ENCODE data around the gene MAT2A. TPM values are rescaled to one million over a fixed set of nuclear protein-coding genes. Genes with fewer than 3 reads are reported as not detected.
A peak's percentile ranks its signal among the peaks of the same experiment; 100 is the strongest.

MAT2A gene
- polyA plus RNA-seq, 1 donor (not counting 4 experiments of a cell fraction or from before 2014, with no cell fraction given): 353 TPM

DNA sequence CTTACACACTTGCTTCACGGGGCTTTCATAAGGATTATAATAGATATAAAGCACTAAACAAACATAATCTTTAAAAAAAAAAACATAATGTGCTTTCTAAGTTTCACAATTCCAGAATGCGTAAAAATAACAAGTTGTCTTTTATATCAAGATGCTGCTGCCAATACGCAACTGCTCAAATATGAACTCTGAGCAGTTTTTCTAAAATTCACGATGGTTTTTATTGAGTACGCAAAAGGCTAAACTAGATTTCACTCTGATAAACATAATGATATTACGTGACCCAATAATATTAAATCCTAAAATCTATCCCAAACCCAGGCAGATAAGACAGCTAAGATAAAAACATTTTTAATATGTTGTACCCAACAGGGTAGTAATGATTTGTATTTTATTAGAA, 24.6 kb upstream of the MAT2A start:
- Histone ChIP-seq H3K4me3 (ENCODE audit: control insufficient read depth in 2 of 3, extremely low read depth in 1 of 3, insufficient read depth in 2 of 3, low read depth in 1 of 3, low read length in 3 of 3) (no peak overlapping the region), H3K27me3 (ENCODE audit: control insufficient read depth, extremely low read depth, insufficient read depth, low read length) (no peaks in the 10 kb centered on the region), H3K4me2 (ENCODE audit: control insufficient read depth, extremely low read depth, insufficient read depth, low read depth, low read length) (no peak overlapping the region), H3K9me3 (ENCODE audit: control insufficient read depth, low read depth, low read length) (no peaks in the 10 kb centered on the region), H3K27ac (ENCODE audit: control insufficient read depth, insufficient read depth, low read length) (no peak overlapping the region), H3K79me2 (ENCODE audit: control insufficient read depth, insufficient read depth, low read length) (no peaks in the 10 kb centered on the region), H3K36me3 (ENCODE audit: control insufficient read depth in 2 of 2, extremely low read depth in 1 of 2, insufficient read depth in 2 of 2, low read length in 2 of 2) (no peaks in the 10 kb centered on the region), H3K9ac (ENCODE audit: control insufficient read depth, extremely low read depth, insufficient read depth, low read length) (no peak overlapping the region), H3K9me1 (ENCODE audit: control insufficient read depth, extremely low read depth, insufficient read depth, low read length) (no peaks in the 10 kb centered on the region), H3K4me1 (ENCODE audit: control insufficient read depth, extremely low read depth, insufficient read depth, low read length) (no peaks in the 10 kb centered on the region), H2AFZ (ENCODE audit: control insufficient read depth, low read length) (no peak overlapping the region), H4K20me1 (ENCODE audit: control insufficient read depth, extremely low read depth, insufficient read depth, low read length) (no peaks in the 10 kb centered on the region)
- FAIRE-seq (no peak), DNase-seq (ENCODE audit: low read depth, low spot score) (no peak)
- dilution Hi-C loops (cut with MboI; ENCODE audit: extremely low pct_ligation_motif_present, low sequenced_read_pairs): no loop called here
- TF ChIP-seq, protein P1, sequence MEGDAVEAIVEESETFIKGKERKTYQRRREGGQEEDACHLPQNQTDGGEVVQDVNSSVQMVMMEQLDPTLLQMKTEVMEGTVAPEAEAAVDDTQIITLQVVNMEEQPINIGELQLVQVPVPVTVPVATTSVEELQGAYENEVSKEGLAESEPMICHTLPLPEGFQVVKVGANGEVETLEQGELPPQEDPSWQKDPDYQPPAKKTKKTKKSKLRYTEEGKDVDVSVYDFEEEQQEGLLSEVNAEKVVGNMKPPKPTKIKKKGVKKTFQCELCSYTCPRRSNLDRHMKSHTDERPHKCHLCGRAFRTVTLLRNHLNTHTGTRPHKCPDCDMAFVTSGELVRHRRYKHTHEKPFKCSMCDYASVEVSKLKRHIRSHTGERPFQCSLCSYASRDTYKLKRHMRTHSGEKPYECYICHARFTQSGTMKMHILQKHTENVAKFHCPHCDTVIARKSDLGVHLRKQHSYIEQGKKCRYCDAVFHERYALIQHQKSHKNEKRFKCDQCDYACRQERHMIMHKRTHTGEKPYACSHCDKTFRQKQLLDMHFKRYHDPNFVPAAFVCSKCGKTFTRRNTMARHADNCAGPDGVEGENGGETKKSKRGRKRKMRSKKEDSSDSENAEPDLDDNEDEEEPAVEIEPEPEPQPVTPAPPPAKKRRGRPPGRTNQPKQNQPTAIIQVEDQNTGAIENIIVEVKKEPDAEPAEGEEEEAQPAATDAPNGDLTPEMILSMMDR (optimal IDR thresholded peaks at IDR 0.05 in 1 of 3, IDR thresholded peaks at IDR 0.05 in 1 of 3, conservative IDR thresholded peaks at IDR 0.05 in 1 of 3; ENCODE audit: extremely low read depth in 1 of 3, insufficient read depth in 2 of 3, low read length in 3 of 3): no peak
- no peak for TF ChIP-seq EZH2 (IDR thresholded peaks at IDR 0.05; ENCODE audit: low read length)

DNA sequence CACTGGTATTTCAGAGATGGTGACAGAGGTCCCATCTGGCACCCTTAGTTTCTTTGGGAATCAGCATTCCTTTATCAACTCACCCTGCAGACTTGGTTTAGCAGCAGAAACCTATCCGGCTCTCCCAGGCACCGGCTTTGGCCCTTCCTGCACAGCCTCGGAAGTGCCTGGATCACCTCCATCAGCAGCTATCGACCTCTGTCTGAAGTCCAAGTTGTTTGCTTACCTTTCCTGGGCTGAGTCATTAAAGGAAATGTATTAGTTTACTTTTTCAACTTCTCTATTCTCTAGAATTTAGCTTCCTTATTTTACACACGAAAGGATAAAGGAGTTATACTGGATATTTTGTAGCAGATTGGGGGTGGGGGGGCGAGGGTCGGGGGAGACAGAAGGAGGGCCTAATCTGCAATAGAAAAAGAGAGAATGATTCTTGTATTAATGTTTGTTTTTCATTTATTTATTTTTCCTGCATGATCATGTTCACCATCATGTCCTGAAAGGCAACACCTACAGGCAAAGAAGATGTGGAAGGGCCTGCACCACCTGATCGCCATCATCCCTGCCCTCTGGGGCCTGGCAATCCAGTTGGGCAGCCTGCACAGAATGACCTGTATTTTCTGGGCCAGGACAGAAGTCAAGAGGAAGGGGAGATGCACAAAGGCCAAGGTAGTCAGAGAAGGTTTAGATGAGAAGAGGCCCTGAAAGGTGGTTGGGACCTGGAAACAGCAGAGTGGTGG, 22.1 kb upstream of the MAT2A start:
- Histone ChIP-seq H3K4me3 (ENCODE audit: control insufficient read depth in 2 of 3, extremely low read depth in 1 of 3, insufficient read depth in 2 of 3, low read depth in 1 of 3, low read length in 3 of 3) (no peak overlapping the region), H3K9me3 (ENCODE audit: control insufficient read depth, low read depth, low read length) (no peaks in the 10 kb centered on the region), H3K4me2 (ENCODE audit: control insufficient read depth, extremely low read depth, insufficient read depth, low read depth, low read length) (no peak overlapping the region), H3K36me3 (ENCODE audit: control insufficient read depth in 2 of 2, extremely low read depth in 1 of 2, insufficient read depth in 2 of 2, low read length in 2 of 2) (no peaks in the 10 kb centered on the region), H2AFZ (ENCODE audit: control insufficient read depth, low read length) (peak overlapping the region; percentile 40), H3K79me2 (ENCODE audit: control insufficient read depth, insufficient read depth, low read length) (no peaks in the 10 kb centered on the region), H3K9me1 (ENCODE audit: control insufficient read depth, extremely low read depth, insufficient read depth, low read length) (no peaks in the 10 kb centered on the region), H3K27ac (ENCODE audit: control insufficient read depth, insufficient read depth, low read length) (no peak overlapping the region), H4K20me1 (ENCODE audit: control insufficient read depth, extremely low read depth, insufficient read depth, low read length) (no peaks in the 10 kb centered on the region), H3K9ac (ENCODE audit: control insufficient read depth, extremely low read depth, insufficient read depth, low read length) (no peak overlapping the region), H3K27me3 (ENCODE audit: control insufficient read depth, extremely low read depth, insufficient read depth, low read length) (no peaks in the 10 kb centered on the region), H3K4me1 (ENCODE audit: control insufficient read depth, extremely low read depth, insufficient read depth, low read length) (no peaks in the 10 kb centered on the region)
- no peak for FAIRE-seq
- dilution Hi-C loops (cut with MboI; ENCODE audit: extremely low pct_ligation_motif_present, low sequenced_read_pairs): no loop called here
- no peak for DNase-seq (ENCODE audit: low read depth, low spot score)
- no peak for TF ChIP-seq EZH2 (IDR thresholded peaks at IDR 0.05; ENCODE audit: low read length)
- TF ChIP-seq, protein P1 (optimal IDR thresholded peaks at IDR 0.05 in 1 of 3, IDR thresholded peaks at IDR 0.05 in 1 of 3, conservative IDR thresholded peaks at IDR 0.05 in 1 of 3; ENCODE audit: extremely low read depth in 1 of 3, insufficient read depth in 2 of 3, low read length in 3 of 3): no peak
